Stimulated activated CD8-positive, alpha-beta memory T cell treated with anti-CD3 and anti-CD28 coated beads, Interleukin-4, amount 100 ng/mL, for 48 hours (primary cell): ENCODE measurements around the gene ZNF641.
"Not testable (repeated sequence)": the region's sequence is repeated elsewhere in the genome, so short reads cannot be mapped to it uniquely, and the experiment has no call there.

Experiments
- DNase-seq: peaks from one replicate; pipeline ENCODE4 v3.0.0-alpha.2; 2020

Gene ZNF641

DNA sequence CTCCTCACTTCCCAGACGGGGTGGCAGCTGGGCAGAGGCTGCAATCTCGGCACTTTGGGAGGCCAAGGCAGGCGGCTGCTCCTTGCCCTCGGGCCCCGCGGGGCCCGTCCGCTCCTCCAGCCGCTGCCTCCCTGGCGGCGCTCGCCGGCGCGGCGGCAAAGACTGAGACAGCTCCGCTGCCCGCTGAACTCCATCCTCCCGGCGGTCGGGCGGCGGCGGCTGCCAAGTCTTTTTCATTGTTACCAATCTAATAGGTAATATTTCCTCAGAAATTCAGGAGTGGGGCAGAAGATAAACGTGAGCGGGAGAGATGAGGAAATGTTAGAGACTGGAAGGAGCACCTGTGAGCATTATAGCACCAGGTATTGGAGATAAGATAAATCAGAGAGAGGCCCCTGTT lies 17.0 kb downstream of the ZNF641 start:
- DNase-seq: not testable (repeated sequence)

DNA sequence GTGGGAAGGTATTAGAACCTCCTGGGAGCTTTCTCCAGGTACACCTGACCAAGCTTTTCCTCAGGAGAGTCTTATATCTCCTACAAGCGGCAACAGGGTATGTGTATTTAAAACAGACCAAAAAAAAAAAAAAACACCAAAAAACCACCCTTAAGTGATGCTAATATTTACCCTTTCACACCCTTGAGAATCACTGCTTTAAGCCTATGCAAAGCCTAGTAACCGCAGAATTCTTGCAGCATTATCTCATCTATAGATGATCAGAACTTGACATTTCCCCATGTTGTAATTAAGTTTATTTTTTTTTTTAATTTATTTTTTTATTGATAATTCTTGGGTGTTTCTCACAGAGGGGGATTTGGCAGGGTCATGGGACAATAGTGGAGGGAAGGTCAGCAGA lies 19.3 kb downstream of the ZNF641 start:
- DNase-seq: no peak

DNA sequence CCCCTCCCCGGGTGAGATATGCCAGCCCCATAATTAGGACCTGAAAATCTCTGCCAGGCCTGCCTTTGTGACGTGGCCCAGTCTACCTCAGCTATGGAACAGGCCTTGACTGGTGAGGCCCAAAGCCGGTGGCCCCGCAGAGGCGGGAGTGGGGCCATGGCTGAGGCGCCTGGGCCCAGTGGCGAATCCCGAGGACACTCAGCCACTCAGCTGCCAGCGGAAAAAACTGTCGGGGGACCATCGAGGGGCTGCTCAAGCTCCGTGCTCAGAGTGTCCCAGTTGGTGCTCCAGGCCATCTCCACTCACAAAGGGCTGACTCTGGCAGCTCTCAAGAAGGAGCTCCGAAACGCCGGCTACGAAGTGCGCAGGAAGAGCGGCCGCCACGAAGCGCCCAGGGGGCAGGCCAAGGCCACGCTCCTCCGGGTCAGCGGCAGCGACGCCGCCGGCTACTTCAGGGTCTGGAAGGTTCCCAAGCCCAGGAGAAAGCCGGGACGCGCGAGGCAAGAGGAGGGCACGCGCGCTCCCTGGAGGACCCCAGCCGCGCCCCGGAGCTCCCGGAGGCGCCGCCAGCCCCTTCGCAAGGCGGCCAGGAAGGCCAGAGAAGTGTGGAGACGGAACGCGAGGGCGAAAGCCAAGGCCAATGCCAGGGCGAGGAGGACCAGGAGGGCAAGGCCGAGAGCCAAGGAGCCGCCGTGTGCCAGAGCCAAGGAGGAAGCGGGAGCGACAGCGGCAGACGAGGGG lies 21.4 kb downstream of the ZNF641 start:
- no peak for DNase-seq

DNA sequence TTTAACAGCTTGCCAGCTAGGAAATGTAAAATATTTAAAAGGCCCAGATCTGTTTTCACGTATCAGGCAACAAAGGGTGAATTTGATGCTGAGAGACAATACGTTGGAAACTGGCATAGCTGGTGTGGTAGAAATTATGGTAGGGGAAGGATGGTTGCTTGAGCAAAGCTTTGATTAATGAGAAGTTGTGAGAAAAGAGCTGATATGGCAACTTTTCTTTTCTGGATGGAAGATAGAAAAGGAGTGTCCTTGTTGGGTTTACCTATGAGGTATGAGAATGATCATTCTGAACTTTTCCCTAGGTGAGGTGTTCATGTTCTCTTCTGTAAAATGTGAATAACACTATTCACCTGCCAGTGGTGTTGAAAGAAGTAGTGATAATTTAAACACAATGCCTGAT lies 34.2 kb downstream of the ZNF641 start:
- DNase-seq: no peak

DNA sequence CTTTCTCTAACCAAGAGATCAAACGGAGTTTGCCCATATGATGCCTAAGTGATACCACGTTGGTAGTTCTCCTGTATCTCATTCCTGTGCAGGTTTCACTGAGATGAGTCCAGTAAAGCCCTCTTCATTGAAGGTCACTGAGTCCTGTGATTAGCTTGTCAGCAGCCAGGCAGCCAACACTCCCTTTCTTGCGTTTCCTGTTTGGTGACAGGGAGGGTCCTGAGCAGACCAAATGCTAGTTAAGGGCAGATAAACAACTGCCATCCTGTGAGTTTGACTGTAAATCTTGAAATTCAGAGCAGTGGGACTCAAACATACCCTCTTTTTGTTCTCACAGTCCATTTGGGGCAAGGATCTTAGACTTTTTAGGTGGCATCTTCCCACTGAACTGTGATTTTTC lies 39.4 kb downstream of the ZNF641 start:
- no peak for DNase-seq

DNA sequence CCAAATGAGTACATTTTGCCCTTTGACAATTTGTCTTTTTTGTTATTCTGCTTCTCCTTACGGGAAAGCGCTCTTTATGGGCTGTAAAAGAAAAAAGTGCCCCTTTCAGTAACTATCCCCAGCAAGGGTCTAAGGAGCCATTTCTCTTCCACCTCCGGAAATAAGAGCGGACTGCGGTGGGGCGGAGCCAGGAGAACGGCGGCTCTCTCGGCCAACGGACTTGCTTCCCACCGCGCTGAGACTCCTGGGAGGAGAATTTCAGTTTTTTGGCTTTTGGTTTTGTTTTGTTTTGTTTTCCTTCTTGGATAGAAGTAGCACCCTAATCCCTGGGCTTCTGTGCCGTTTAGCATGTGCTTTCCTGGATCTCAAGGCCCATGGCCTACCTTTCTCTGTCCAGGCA lies 43.5 kb downstream of the ZNF641 start:
- no peak for DNase-seq

DNA sequence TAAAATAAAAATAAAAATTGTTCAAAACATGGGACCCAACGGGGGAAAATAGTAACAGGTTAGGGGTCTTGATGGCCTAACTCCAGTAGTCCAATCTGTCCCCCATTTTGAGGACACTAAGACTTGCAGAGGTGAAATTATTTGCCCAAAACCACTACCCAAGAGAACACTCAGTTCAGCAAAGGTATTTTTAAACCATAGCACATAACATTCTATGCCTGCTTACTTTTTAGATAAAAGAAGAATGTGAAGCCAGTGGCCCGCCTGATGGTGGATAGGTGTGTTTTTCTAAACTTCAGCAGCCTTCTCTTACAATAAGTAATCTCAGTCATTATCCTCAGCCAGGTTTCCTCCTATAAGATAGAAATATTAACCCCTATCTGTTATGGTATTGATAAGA lies 45.5 kb downstream of the ZNF641 start:
- DNase-seq: no peak

DNA sequence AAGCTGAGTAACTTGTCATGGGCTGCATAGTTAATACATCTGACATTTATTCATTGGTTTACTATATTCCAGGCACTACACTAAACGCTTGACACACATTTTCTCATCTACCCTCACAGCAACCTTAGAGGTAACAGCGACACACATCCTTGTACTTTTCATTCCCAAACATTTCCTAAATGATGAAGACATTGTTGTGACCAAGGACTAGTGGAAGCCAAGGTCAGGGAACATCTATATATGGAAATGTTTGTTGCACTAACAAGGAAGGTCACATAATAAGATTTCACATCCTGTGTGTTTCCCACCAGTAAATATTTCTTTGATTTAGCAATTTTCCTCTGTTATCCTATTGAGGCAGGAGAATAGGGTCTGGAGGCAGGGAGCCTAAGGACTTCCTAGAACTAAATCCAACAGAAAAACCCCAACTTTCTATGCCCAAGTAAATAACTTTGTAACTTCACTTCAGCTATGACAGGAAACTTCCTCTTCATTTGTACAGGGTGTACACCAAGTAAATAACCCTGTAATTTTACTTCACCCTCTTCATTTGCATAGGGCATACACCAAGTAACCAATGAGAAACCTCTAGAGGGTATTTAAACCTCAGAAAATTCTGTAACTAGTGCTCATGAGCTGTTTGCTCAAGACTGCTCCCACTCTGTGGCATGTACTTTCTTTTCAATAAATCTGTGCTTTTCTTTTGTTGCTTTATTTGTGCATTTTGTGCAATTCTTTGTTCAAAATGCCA lies 48.4 kb downstream of the ZNF641 start:
- no peak for DNase-seq

DNA sequence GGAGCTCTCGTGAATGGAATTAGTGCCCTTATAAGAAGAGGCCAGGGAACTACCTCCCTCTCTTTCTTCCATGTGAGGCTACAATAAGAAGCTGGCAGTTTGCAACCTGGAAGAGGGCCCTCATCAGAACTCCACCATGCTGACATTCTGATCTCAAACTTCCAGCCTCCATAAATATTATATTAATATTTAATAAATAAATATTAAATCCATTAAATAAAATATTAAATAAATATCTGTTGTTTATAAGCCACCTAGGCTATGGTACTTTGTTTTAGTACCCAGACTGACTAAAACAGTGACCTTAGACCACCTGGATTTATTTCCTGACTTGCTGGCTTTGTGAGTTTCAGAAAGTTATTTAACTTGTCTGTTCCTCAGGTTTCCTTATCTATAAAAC lies 49.9 kb downstream of the ZNF641 start:
- no peak for DNase-seq

DNA sequence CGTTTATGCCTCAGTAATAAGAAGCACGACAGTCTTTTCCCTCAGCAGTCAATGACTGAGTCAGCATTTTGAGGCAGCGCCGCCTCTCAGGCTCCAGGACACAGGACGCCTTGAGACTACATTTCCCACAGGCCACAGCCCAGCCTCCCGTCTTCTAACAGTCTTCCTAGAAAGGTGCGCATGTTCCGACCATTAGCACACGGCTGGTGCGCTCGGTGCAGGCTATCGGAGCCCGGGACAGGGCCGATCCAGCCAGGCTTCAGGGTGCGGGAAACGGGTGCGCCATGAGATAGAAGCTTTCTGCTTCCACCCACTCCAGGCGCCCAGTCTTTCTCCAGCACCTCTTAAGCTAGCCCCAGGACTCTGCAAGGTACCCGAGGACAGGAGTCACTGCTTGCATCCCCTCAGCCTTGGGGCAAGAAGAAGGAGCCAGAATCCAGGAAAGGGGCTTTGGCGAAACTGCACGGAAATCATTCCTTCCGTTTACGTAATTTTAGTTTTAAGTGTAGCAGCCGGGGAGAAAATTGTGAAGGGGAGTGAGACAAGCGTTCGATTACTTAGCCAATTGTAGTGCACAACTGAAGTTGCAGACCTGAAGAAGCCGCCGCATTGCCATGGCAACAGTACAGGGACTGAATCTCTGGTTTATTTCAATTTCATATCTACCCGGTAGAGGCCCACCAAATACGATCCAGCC lies 54.0 kb downstream of the ZNF641 start:
- DNase-seq: peak; percentile 59

DNA sequence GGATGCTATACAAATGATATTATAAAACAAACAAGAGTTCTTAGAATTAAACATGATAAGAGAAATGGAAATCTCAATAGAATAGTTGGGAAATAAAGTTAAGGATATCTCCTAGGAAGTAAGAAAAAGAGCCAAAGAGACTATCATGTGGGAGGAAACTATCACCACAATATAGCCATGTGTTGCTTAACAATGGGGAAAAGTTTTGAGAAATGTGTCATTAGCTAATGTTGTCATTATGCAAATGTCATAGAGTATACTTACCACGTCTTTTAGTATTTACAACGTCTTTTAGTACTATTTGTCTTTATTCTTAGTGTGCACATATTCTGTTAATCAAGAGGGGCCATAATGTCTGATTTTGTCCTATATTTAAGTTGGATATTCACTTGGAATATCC lies 58.7 kb downstream of the ZNF641 start:
- DNase-seq: no peak

DNA sequence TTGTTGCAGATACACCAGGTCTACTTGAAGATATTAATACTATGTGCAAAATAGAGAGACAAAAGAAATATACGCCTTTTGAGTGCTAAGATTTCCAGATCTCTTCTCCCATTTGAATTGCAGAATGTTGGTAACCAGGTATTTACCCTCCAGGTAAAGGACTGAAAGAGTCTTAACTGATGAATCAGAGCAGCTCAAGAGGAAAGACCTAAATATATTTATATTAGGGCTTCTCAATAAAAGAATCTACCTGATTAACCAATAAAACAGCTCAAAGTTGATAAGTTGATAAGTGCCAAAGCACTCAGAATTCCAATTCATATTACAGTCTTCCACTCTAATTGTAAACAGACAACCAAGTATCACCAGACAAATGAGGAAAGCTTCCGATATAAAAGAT lies 59.2 kb downstream of the ZNF641 start:
- no peak for DNase-seq

DNA sequence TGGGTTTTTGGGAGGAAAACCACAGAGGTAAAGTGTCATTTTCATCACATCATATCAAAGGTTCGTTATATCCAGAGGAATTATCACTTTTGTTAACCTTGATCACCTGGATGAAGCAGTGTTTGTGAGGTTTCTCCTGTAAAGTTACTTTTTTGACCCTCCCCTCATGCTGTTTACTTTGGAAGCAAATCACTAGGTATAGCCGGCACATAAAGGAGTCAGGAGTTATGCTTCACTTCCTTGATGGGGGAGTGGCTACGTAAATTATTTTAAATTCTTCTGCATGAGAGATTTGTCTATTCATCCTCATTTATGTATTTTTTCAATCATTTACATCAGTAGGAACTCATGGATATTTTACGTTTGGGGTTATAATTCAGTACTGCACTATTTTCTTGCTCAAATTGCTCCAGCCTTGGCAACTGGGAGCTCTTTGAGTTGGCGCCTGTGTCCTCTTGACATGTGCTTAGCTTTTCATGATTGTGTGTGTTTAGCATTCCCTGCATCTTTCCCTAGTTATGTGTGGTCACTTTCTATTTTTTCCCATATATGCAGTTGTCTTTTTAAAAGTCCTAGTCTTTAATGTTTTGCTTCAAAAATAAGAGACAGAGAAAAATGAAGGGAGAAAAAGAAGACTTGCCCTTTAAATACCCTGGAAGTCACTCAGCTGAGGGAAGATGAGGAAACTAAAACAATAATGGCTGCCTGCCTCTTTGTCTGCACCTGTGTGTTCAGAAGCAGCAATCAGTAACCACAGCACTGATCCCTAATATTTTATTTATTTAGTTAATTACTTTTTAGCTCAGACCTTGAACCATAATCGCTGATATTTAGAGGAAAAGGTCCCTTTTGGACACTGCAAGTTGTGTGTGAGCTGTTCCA lies 62.1 kb downstream of the ZNF641 start:
- no peak for DNase-seq
